ENCODE results near the gene ZNF226.

- TF ChIP-seq CTCF (IDR thresholded peaks at IDR 0.05; ENCODE audit: low read length) (no peak), EZH2 (optimal IDR thresholded peaks at IDR 0.05; ENCODE audit: low read depth, low read length) (no peak)
Measured at GRCh38 chr19:44180968-44181367, 16.1 kb downstream of the ZNF226 start.
